GM18499 (cell line): ENCODE results near the gene TYMS.

ENCODE experiments used
- ATAC-seq: cut with Tn5 transposase; IDR thresholded peaks from one replicate; pipeline ENCODE4 v1.9.1; 2021; ENCODE audit warnings: moderate number of reproducible peaks; ENCODE audit not compliant: insufficient read depth, unreplicated experiment

Gene TYMS

GRCh38 chr18:709771-710170 lies 52.3 kb downstream of the TYMS start:
- ATAC-seq: no peak

GRCh38 chr18:710418-711300 lies 53.2 kb downstream of the TYMS start:
- ATAC-seq: no peak

GRCh38 chr18:711310-711656 lies 53.8 kb downstream of the TYMS start:
- ATAC-seq: no peak

GRCh38 chr18:711657-712400 lies 54.4 kb downstream of the TYMS start:
- peak; percentile 58 for ATAC-seq

GRCh38 chr18:712401-713134 lies 55.1 kb downstream of the TYMS start, which contains the start of gene ENOSF1:
Gene ENOSF1, minus strand, starts transcription at chr18:712630. Its CDS starts 43 bp downstream, at chr18:712587.
- peak; percentile 41 for ATAC-seq

GRCh38 chr18:713135-713490 lies 55.7 kb downstream of the TYMS start:
- no peak for ATAC-seq

- ATAC-seq: no peak
These were observed 58.2 kb downstream of the TYMS start for GRCh38 chr18:715626-716025.

GRCh38 chr18:717003-717402 lies 59.5 kb downstream of the TYMS start:
- no peak for ATAC-seq
